Measurements from ENCODE around the gene ORC6.
"Not testable (repeated sequence)": the region's sequence is repeated elsewhere in the genome, so short reads cannot be mapped to it uniquely, and the experiment has no call there.

The ORC6 gene, protein sequence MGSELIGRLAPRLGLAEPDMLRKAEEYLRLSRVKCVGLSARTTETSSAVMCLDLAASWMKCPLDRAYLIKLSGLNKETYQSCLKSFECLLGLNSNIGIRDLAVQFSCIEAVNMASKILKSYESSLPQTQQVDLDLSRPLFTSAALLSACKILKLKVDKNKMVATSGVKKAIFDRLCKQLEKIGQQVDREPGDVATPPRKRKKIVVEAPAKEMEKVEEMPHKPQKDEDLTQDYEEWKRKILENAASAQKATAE

DNA sequence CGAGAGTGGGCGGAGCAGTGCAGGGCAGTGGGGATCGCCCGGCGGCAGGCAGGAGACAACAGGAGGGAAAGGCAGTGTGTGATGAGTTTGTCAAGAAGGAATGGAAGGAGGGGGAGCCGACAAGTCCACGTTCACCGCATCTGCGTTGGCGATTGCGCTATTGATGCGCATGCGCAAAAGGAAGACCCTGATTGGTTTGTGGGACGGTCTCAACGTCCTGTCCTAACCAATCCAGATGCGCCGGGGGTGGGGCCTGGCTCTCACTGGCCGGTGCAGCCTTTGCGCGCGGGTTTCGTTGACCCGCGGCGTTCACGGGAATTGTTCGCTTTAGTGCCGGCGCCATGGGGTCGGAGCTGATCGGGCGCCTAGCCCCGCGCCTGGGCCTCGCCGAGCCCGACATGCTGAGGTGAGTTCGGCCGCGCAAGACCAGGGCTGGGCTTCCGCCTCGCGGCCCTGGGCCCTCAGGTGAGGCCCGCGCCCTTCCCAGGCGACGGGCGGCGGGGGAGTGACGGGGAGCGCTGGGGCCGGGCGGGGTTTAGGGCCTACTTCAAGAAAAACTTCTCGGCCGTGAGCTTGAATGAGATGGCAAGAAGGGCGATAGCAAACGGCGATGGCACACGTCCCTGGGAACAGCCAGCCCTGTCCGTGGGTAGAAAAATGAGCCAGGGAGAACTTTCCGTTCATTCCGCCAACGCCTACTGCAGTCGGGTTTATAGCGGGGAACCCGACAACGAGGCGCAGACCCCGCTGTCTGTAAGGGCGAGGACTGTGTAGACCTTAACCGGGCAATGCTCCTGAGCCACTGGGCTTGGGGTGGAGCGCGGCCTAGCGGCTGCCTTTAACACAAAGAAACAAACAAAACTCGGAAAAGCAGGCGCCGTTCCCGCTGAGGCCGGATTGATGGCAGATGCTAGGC is at the start of gene ORC6:
ORC6 (plus strand) TSS at position 295 of the 916 bp plus-strand sequence; CDS start at position 342, 47 bp downstream.
- in situ Hi-C loops (cut with MboI; ENCODE audit: low sequenced_read_pairs): no loop called here

DNA sequence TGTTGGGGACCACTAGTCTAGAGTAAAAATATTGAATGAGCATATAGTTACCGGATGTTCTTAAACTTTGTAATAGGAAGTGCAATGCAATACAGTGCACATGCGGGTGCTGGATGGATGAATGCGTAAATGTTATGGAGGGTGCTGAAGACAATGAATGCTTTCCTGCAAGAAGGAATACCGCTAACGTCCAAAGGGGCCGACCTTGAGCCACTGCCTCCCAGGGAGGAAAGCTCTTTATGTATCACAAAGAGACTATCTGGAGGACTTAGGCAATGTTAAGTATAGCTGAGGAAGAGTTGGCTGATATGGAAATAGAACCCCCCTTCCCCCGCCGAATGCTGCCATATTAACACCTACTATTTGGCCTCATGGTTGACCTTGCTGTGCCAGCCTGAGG is 40.8 kb upstream of the ORC6 start:
- in situ Hi-C loops (cut with MboI; ENCODE audit: low sequenced_read_pairs): no loop called here

DNA sequence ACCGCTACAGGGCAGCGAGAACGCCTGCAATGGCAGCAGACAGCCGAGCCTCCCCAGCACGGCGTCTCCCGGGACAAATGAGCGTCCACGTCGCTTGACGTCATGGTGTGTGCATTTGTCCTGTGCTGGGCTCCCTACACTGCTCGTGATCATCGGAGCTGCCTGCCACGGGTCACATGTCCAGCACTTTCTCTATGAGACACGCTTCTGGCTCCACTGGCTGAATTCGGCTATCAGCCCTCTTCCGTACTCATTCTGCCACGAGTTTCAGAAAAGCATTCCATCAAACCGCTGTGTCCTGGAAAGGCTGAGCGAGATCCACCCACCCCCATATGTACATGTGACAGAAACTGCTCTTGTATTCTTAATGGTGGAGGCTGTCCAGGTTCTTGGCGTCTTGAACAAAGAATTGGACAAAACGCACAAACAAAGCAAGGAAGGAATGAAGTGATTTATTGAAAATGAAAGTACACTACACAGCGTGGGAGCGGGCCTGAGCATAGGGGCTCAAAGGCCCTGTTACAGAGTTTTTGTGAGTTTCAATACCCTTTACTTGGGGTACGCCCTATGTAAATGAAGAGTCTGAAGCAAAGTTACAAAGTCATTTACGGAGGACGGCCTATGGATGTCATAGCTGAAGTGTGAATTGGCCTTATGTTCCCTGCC is 39.7 kb upstream of the ORC6 start:
- in situ Hi-C loops (cut with MboI; ENCODE audit: low sequenced_read_pairs): loop anchor here (25.0 kb wide), 1 partner anchor 263 kb away; no protein-coding TSS in a partner anchor

DNA sequence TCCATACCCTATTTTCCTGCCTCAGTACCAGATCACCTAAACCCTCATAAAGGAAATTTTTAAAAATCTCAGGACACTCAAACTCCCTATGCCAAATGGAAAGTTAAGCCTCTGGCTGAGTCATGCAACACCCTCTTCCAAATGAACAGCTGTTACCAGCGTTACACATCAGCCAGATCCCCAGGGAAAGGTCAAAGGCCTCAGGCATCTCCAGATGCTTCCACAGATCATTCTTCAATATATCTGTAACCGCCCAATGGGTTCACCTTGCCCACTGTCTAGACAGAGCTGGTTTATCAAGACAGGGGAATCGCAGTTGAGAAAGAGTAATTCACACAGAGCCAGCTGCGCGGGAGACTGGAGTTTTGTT is 39.2 kb upstream of the ORC6 start:
- in situ Hi-C loops (cut with MboI; ENCODE audit: low sequenced_read_pairs): loop anchor here (25.0 kb wide), 1 partner anchor 262 kb away; no protein-coding TSS in a partner anchor

DNA sequence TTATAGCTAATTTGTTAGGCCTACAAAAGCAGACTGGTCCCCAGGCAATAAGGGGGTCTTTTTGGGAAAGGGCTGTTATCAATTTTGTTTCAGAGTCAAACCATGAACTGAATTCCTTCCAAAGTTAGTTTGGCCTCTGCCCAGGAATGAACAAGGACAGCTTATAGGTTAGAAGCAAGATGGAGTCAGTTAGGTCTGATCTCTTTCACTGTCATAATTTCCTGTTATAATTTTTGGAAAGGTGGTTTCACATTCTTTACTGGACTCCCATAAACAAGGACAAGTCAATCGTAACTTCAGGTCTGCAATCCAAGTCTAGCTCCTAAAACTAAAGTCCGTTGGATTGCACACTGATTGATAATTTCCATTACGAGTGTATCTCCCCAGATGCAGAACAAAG is 38.2 kb upstream of the ORC6 start:
- in situ Hi-C loops (cut with MboI; ENCODE audit: low sequenced_read_pairs): loop anchor here (25.0 kb wide), 1 partner anchor 261 kb away; no protein-coding TSS in a partner anchor

DNA sequence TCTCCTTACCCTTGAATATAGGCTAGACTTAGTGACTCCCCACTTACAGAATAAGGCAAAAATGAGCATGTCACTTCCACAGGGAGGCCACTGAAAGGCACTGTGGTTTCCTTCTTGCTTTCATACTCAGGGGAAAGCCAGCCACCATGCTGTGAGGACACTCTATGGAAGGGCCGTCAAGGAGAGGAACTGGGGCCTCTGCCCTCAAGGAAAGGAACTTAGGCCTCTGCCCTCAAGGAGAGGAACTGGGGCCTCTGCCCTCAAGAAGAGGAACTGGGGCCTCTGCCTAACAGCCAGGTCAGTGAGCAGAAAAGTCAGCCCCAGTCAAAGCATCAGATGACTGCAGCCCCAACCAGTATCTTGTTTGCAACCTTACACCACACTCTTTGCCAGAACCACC is 30.5 kb upstream of the ORC6 start:
- in situ Hi-C loops (cut with MboI; ENCODE audit: low sequenced_read_pairs): loop anchor here (25.0 kb wide), 1 partner anchor 253 kb away; no protein-coding TSS in a partner anchor

DNA sequence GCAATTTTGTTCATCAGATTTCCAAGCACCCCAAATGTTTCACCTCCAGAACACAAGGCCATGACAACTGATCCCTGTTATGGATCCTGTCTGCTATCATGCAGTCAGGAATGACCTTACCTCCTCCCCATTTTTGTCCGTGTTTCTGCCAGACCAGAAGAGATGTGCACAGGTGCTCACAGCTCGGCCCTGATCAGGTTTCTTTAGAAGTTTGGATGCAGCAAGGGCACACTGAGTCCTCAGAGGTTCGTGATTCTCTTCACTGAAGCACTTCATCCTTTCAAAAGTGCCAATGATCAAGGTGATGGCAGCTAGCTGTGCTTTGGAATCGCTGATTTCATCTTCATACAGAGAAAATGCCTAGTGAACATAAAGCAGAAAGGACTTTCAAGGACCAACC is 27.3 kb upstream of the ORC6 start:
- in situ Hi-C loops (cut with MboI; ENCODE audit: low sequenced_read_pairs): loop anchor here (25.0 kb wide), 1 partner anchor 250 kb away; no protein-coding TSS in a partner anchor

DNA sequence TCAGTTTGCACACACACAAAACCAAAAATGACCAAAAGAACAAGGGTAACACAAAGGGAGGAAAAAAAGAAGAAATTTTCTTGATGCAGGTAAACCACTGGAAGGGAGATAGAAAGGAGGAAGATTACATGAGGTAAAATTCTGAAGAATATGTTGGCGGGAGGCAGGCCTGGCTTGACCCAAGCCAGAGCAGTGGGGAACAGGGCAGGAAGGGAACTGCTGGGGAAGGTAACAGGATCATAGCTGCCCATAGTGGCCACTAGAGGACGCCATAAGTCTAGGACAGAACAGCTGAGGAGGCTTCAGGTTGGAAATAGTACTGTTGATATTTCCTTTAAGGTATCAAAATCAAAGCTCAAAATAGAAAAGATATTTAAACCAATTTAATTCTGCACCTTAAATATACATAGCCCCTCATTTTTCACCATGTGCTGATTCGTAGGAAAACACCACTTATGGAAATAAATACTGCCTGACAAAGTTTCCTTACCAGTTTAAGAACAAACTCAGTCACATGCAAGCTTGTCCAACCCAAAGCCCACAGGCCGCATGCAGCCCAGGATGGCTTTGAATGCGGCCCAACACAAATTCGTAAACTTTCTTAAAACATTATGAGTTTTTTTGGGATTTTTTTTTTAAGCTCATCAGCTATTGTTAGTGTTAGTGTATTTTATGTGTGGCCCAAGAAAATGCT is 16.0 kb upstream of the ORC6 start:
- in situ Hi-C loops (cut with MboI; ENCODE audit: low sequenced_read_pairs): loop anchor here (25.0 kb wide), 1 partner anchor 239 kb away; no protein-coding TSS in a partner anchor

DNA sequence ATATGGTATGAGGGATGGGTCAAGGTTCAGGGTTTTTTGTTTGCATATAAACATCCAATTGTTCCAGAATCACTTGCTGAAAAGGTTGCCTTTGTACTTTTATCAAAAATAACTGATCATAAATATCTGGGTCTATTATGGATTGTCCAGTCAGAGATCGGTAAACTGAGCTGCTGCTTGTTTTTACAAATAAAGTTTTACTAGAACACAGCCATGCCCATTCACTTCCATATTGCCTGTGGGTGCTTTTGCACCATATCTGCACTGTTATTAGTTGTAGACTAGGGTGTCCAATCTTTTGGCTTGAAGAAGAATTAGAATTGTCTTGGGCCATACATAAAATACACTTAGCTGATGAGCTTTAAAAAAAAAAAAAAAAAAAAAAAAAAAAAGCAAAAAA is 11.5 kb upstream of the ORC6 start:
- in situ Hi-C loops (cut with MboI; ENCODE audit: low sequenced_read_pairs): not testable (repeated sequence)

DNA sequence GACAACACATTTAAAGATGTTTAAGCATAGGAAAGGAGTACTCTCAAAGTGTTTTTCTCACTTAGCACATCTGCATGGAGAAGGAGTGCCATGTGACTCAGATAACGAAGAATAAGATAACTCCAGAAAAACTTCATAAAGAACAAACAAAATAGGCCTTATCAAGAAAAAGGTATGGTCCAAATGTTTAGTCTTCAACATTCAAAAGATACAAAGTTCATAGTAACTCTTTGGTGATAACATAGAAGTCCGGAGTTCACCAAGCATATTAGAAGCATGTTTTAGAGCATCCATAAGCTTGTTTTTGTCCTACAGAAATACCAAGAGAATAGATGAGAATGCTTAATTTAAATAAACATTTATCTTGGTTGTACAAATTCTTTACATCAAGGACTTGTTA is 7.6 kb upstream of the ORC6 start:
- in situ Hi-C loops (cut with MboI; ENCODE audit: low sequenced_read_pairs): not testable (repeated sequence)

DNA sequence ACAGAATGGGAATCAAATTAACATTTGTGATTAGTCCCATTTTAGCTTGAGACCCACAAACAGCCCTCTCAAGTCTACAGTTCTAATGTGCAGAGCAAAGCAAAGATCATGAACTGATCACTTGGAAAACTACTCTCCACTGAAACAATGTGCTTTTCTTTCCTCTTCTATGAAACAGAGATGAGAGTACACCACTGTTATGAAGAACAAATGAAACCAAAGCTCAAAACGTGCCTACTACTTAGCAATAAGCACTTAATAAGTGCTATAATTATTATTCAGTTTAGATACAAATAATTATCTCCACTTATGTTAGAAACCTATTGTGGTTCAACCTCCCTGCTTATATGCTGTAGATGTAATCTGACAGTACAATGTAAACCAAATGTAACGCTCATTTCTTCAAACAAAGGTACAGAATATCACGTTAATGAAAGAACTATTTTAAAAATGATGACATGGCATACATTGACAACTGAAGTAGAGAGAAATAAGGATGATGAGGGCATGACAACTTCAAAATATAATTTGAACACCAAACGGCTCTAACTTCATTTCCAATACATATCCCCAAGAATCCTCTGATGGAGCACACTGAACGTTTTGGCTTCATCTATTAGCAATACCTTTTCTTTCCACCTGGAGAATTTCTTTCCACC is 2.5 kb upstream of the ORC6 start:
- in situ Hi-C loops (cut with MboI; ENCODE audit: low sequenced_read_pairs): no loop called here

DNA sequence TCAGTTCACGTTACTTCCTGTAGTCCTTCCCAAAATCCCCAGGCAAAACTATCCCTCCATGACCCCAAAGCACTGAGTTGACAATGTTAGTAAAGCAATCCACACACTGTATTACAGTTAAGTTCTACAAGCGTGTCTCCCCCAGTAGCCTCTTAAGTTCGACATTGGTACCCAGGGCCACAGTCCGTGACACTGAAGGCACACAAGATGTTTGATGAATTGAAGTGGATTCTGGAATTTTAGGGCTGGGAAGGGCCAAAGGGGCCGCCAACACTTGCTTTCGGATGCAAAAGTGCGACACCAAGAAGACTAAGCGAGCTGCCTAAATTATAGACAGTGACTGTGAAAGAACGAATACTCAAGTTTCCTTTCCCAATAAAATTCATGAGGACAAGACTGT is 2.0 kb upstream of the ORC6 start:
- in situ Hi-C loops (cut with MboI; ENCODE audit: low sequenced_read_pairs): no loop called here

DNA sequence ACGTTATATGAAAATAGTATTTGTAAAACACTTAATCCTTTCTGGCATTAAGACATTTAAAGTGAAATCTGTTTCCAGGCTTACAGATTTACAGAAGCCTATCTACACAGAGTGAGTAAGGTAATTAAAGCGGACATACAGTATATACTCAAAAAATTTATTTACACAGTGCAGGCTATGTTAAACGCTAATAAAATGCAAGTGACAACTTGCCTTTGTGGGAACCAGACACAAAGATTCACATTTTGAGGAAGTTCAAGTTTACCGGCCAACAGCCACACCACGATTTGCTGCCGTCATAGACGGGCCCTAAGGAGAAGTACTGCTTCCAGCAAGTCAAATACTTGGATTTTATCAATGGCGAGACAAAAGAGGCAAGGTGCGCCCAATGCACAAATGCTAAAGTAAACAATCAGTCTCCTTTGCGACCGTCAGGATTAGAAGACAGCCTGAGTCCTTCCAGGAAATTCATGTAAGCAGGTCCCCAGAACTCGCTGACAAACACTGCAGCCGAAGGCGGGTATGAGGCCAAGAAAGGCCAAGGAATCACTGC is 1.3 kb upstream of the ORC6 start:
- in situ Hi-C loops (cut with MboI; ENCODE audit: low sequenced_read_pairs): no loop called here

DNA sequence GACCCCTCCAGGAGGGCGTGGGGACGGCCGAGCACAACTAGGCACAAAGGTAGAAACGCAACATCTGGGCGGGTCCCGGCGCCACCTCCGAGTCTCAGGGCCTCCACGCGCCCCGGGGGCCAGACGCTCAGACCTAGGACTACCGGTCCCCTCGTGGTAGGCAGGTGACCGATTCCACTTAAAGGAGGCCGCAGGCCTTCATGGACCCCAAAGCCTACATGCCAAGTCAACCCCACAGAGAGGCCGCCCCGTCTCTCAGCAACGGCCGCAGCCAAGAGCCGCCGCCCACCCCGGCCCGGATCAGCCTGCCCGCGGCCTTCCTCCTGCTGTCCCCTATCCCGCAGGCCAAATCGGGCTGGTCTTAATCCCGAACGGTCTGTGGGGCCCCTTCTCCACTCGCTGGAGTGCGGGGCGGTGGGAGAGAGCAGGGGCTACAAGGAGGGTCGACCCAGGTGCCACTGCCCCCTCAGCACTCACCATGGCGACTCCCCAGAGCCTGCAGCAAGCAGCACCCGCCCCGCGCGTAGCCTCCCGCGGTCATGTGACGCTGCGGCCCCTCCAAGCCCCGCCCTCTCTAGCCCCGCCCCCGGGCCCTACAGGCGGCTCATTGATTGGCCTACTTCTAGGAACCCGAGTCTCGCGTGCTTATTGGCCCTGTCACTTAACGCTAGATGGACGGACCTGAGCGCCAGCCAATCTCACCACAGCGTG is 650 bp upstream of the ORC6 start, which contains the start of gene VPS35:
VPS35 (minus strand) TSS at position 525 of the 711 bp plus-strand sequence; CDS start at position 480, 45 bp downstream.
- in situ Hi-C loops (cut with MboI; ENCODE audit: low sequenced_read_pairs): no loop called here

DNA sequence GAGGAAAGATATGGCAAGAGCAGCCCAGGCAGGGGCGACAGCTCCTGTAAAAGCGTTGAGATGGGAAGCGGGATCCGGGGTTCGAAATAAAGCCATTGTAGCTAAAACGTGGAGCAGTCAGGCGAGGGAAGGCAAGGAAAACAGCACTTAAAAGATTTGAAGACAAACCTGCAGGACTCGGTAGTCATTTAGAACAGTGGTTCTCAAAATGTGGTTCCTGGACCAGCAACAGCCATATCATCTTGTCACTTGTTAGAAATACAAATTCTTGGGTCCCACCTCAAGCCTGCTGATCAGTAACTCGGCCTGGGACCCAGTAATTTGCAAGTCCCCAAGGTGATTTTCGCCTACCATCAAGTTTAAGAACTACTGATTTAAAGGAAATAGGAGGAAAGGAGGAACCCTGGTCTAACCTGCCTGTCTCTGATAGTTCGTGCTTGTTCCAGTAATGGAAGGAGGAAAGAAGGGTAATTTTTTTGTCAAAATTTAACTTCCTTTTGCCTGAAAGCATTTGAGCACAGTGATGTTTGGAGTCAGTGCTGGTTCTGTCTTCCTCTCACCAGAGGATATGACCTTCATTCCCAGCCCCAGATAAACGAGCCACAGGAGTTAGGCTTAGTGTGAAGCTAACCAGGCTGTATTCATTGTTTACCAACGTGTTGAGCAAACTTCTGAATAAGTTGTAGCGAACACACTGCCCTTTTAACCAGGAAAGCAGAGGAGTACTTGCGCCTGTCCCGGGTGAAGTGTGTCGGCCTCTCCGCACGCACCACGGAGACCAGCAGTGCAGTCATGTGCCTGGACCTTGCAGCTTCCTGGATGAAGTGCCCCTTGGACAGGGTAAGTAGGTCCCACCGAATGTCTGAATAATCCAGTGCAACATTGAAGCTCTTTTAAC is 1.1 kb downstream of the ORC6 start:
- in situ Hi-C loops (cut with MboI; ENCODE audit: low sequenced_read_pairs): no loop called here

DNA sequence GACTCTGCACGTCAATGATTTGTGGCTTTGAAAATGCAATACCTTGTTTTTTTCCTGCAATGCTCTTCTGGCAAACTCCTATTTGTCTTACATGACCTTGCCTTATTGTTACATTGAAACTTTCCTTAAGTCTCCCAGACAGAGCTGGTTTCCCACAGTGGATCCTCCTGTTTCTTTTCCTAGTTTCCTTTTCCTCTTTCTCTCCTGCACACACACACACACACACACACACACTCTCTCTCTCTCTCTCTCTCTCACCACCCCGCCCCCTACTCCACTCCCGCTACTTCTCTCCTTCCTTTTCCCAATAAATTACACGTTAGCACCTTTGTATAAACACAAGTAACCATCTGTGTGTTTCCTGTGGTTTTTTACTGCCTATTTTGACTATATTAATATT is 2.3 kb downstream of the ORC6 start:
- in situ Hi-C loops (cut with MboI; ENCODE audit: low sequenced_read_pairs): no loop called here

DNA sequence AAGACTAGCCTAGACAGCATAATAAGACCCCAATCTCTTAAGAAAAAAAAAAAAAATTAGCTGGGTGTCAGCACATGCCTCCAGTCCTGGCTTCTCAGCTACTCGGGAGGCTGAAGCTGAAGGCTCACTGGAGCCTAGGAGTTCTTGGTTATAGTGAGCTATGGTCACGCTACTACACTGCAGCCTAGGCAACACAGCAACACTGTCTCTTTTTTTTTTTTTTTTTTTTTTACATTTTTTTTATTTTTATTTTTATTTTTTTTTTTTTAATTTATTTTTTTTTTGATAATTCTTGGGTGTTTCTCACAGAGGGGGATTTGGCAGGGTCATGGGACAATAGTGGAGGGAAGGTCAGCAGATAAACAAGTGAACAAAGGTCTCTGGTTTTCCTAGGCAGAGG is 4.1 kb downstream of the ORC6 start:
- in situ Hi-C loops (cut with MboI; ENCODE audit: low sequenced_read_pairs): no loop called here

DNA sequence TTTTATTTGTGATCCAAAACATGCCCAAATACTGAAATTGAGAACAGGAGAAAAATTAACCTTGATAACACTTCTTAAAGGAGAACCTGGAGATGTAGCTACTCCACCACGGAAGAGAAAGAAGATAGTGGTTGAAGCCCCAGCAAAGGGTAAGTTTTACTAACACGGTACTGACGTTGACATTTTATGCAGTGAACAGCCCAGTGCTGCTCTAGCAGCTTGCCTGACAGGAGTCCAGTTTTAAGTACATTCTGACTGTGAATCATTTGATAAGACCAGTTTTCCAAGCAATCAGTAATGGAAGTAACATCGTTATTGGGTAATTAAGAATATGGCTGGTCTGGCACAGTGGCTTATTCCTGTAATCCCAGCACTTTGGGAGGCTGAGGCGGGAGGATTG is 6.5 kb downstream of the ORC6 start:
- in situ Hi-C loops (cut with MboI; ENCODE audit: low sequenced_read_pairs): no loop called here

Measured in HL-60/S4 treated with retinoic acid at 250 ng/mL for 4 days and 3 days (cell line).